Transverse colon (tissue), 4 donors: Measurements from ENCODE around the gene TNNT2. TPM values are rescaled to one million over a fixed set of nuclear protein-coding genes. Genes with fewer than 3 reads are reported as not detected.

Source experiments
- DNase-seq: peaks from one replicate; pipeline ENCODE4 v3.0.0-alpha.2; 2019
- H3K27ac ChIP-seq, 4 donors: fragments of 200-600 bp; sonication (generic); 2 replicates each; pipeline ENCODE4 v1.5.1; 2016 to 2018; ENCODE audit warnings: inconsistent platforms in 4 of 4
- H3K27me3 ChIP-seq: fragments of 200-600 bp; sonication (generic); 2 replicates; pipeline ENCODE4 v1.5.1; 2017; ENCODE audit warnings: inconsistent platforms
- H3K36me3 ChIP-seq, 4 donors: fragments of 200-600 bp; sonication (generic); 2 replicates each; pipeline ENCODE4 v1.5.1; 2017 to 2019; ENCODE audit warnings: inconsistent platforms in 4 of 4
- H3K4me1 ChIP-seq, 4 donors: fragments of 200-600 bp; sonication (generic); 2 replicates each; pipeline ENCODE4 v1.5.1; 2017 to 2020; ENCODE audit warnings: inconsistent platforms in 4 of 4
- H3K4me3 ChIP-seq, 4 donors: fragments of 200-600 bp; sonication (generic); 1 replicate in 1 of 4; 2 replicates in 3 of 4; pipeline versions ENCODE4 v1.5.1 to v1.6.1; 2017 to 2019; ENCODE audit warnings: inconsistent platforms in 4 of 4
- H3K9me3 ChIP-seq, 2 donors: fragments of 200-600 bp; sonication (generic); 2 replicates each; pipeline ENCODE4 v1.5.1; 2017 to 2019; ENCODE audit warnings: inconsistent platforms in 2 of 2
- EP300 ChIP-seq: sonication (generic); formaldehyde crosslinking; IDR thresholded peaks from one replicate; pipeline ENCODE4 v1.6.1; 2017; ENCODE audit warnings: antibody characterized with exemption, low read depth
- POLR2A ChIP-seq: fragments of 450-650 bp; IDR thresholded peaks from one replicate; pipeline ENCODE4 v1.6.1; 2016; ENCODE audit warnings: antibody characterized with exemption, mild to moderate bottlenecking, moderate library complexity
- POLR2AphosphoS5 ChIP-seq, 3 donors: sonication (generic); formaldehyde crosslinking; IDR thresholded peaks; one replicate each; pipeline ENCODE4 v1.6.1; 2016; ENCODE audit warnings: antibody characterized with exemption in 3 of 3
- WGBS, 2 donors: methylation state at CpG; one replicate each; pipeline ENCODE4 v1.1.5; 2018; ENCODE audit warnings: low coverage in 1 of 2; 5-methylcytosine and 5-hydroxymethylcytosine counted together
- in situ Hi-C, 4 donors: fragments of 200-750 bp; cut with MboI; loops; one replicate each; pipeline versions ENCODE4 v1.15.0 to v1.15.1; 2017; ENCODE audit warnings: low sequenced_read_pairs in 3 of 4, low pct_ligation_motif_present in 1 of 4, low pct_unique_long_range_greater_than_20kb in 1 of 4
- intact Hi-C: fragments of 100-400 bp; cut with DNase I; formaldehyde crosslinking; loops from one replicate; pipeline ENCODE4 v1.15.1; 2023; ENCODE audit warnings: low total_unique reads
- total RNA-seq, 4 donors: library from RNA; depleted of rRNA; stranded (reverse); fragments of >200 nt; gene quantifications; one replicate each; pipeline ENCODE4 v1.1.0, GENCODE V29; 2016
- TF ChIP-seq, protein P1 (sequence below), 5 experiments: fragments of 200-600 bp in 3 of 5; fragments of 450-650 bp in 2 of 5; sonication (generic) in 3 of 5; IDR thresholded peaks; 1 replicate in 2 of 5; 2 replicates in 3 of 5; pipeline ENCODE4 v1.5.1; 2016 to 2017; ENCODE audit warnings: antibody characterized with exemption in 5 of 5, inconsistent platforms in 3 of 5, mild to moderate bottlenecking in 2 of 5, moderate library complexity in 1 of 5

Gene TNNT2
- total RNA-seq, 4 donors from 2014 or later, result 0.14 to 0.95 TPM; not detected in 2

GRCh38 chr1:201374364-201374763 lies 3.1 kb downstream of the TNNT2 start:
- no peaks in the 10 kb centered on the region for H3K9me3 ChIP-seq
- no peaks in the 10 kb centered on the region for H3K4me1 ChIP-seq
- 33 to 43% methylated on average over 2 to 7 of the region's 7 CpGs for WGBS, 2 donors
- H3K27ac ChIP-seq, result no peak overlapping the region
- no peak overlapping the region for H3K4me3 ChIP-seq
- intact Hi-C loops, result no loop called here
- no peaks in the 10 kb centered on the region for H3K36me3 ChIP-seq
- DNase-seq, result no peak
- H3K27me3 ChIP-seq, result peaks cover 35% of the 10 kb centered on the region
- in situ Hi-C loops, result loop anchor here in 2 of 4 donors (25.0 kb wide), 1 partner anchor 112 kb away; no protein-coding TSS in a partner anchor
- TF ChIP-seq POLR2A, result no peak
- TF ChIP-seq, protein P1, sequence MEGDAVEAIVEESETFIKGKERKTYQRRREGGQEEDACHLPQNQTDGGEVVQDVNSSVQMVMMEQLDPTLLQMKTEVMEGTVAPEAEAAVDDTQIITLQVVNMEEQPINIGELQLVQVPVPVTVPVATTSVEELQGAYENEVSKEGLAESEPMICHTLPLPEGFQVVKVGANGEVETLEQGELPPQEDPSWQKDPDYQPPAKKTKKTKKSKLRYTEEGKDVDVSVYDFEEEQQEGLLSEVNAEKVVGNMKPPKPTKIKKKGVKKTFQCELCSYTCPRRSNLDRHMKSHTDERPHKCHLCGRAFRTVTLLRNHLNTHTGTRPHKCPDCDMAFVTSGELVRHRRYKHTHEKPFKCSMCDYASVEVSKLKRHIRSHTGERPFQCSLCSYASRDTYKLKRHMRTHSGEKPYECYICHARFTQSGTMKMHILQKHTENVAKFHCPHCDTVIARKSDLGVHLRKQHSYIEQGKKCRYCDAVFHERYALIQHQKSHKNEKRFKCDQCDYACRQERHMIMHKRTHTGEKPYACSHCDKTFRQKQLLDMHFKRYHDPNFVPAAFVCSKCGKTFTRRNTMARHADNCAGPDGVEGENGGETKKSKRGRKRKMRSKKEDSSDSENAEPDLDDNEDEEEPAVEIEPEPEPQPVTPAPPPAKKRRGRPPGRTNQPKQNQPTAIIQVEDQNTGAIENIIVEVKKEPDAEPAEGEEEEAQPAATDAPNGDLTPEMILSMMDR (IDR thresholded peaks at IDR 0.05), result no peak
- TF ChIP-seq POLR2AphosphoS5 (IDR thresholded peaks at IDR 0.05), result no peak
- TF ChIP-seq EP300, result no peak

- in situ Hi-C loops, result loop anchor here in 2 of 4 donors (25.0 kb wide), 1 partner anchor 109 kb away; no protein-coding TSS in a partner anchor
- DNase-seq, result no peak
- intact Hi-C loops, result no loop called here
- no peak for TF ChIP-seq POLR2A
- TF ChIP-seq EP300, result no peak
- TF ChIP-seq, protein P1 (IDR thresholded peaks at IDR 0.05), result no peak
- no peak for TF ChIP-seq POLR2AphosphoS5 (IDR thresholded peaks at IDR 0.05)
- Histone ChIP-seq H3K27me3 (peaks cover 39% of the 10 kb centered on the region), H3K27ac (no peak overlapping the region), H3K9me3 (no peaks in the 10 kb centered on the region), H3K4me3 (no peak overlapping the region), H3K4me1 (no peaks in the 10 kb centered on the region), H3K36me3 (no peaks in the 10 kb centered on the region)
- WGBS, 2 donors, result 50 to 62% methylated on average over 6 of the region's 6 CpGs
These were observed 5.7 kb downstream of the TNNT2 start for GRCh38 chr1:201371792-201372191.

DNA sequence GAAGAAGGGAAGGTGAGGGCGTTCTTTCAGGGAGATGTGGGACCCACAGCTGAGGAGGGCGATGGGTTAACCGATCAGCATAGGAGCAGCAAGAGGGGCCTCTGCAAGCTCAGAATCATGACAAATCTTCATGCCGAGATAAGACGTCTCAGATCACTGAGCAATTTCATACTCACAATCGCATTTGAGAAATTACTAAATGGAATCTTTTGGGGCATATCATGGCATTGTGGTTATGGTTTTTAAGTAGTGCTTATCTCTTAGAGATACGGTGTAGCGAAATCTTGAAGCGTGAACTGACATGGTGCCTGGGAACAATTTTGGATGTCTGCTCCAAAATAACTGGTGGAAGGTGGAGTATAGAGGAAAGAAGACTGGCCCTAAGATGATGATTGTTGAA lies 6.2 kb downstream of the TNNT2 start:
- H3K27ac ChIP-seq, result no peak overlapping the region
- TF ChIP-seq POLR2AphosphoS5 (IDR thresholded peaks at IDR 0.05) (no peak), POLR2A (no peak)
- TF ChIP-seq, protein P1 (IDR thresholded peaks at IDR 0.05), result no peak
- no peaks in the 10 kb centered on the region for H3K9me3 ChIP-seq
- H3K4me3 ChIP-seq, result no peak overlapping the region
- in situ Hi-C loops, result loop anchor here in 2 of 4 donors (25.0 kb wide), 1 partner anchor 109 kb away; no protein-coding TSS in a partner anchor
- 83 to 88% methylated on average over 3 to 9 of the region's 9 CpGs for whole genome bisulfite sequencing, 2 donors
- no peaks in the 10 kb centered on the region for H3K4me1 ChIP-seq
- intact Hi-C loops, result no loop called here
- no peaks in the 10 kb centered on the region for H3K36me3 ChIP-seq
- DNase-seq, result no peak
- H3K27me3 ChIP-seq, result peaks cover 35% of the 10 kb centered on the region

DNA sequence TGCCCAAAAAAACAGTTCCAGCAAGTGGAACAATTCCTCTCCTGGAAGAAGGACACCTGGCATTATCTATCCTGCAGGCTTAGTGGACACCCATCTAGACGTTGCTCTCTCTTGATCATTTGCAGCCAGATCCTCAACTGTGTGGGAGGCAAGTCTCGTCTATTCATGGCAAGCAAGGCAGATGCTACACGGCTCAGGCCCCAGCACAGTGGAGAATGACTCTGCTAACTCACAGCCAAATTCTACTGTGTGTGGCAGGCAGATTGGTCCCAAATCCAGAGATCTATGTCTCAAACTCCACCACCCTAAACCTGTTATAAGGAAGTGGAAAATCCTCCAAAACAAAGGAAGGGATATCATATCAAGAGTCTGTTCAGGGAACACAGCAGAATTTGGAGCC lies 7.0 kb downstream of the TNNT2 start:
- in situ Hi-C loops, result loop anchor here in 2 of 4 donors (25.0 kb wide), 1 partner anchor 108 kb away; no protein-coding TSS in a partner anchor
- TF ChIP-seq POLR2A (no peak), POLR2AphosphoS5 (IDR thresholded peaks at IDR 0.05) (no peak), EP300 (no peak)
- TF ChIP-seq, protein P1 (IDR thresholded peaks at IDR 0.05), result no peak
- peaks cover 28% of the 10 kb centered on the region for H3K27me3 ChIP-seq
- no peaks in the 10 kb centered on the region for H3K9me3 ChIP-seq
- no peaks in the 10 kb centered on the region for H3K4me1 ChIP-seq
- H3K36me3 ChIP-seq, result no peaks in the 10 kb centered on the region
- no peak overlapping the region for H3K4me3 ChIP-seq
- 61% methylated on average over 3 of the region's 3 CpGs; no CpG with 5 or more reads in 1 of the 2 donors for WGBS, 2 donors
- intact Hi-C loops, result no loop called here
- no peak overlapping the region for H3K27ac ChIP-seq
- DNase-seq, result no peak
